ENCODE results near the gene RTCA.
A peak's percentile ranks its signal among the peaks of the same experiment; 100 is the strongest.
"Not testable (repeated sequence)": the region's sequence is repeated elsewhere in the genome, so short reads cannot be mapped to it uniquely, and the experiment has no call there.

Gene RTCA

GRCh38 chr1:100265931-100266740, at the start of gene RTCA:
Gene RTCA (plus strand): TSS chr1:100266216. CDS start chr1:100266376, 160 bp downstream.
- DNase-seq, result peak; percentile 84

- DNase-seq, result no peak
Observed at GRCh38 chr1:100217834-100218233, 48.2 kb upstream of the RTCA start.

- no peak for DNase-seq
Observed at GRCh38 chr1:100219457-100219856, 46.6 kb upstream of the RTCA start.

- no peak for DNase-seq
Observed at GRCh38 chr1:100219883-100220282, 46.1 kb upstream of the RTCA start.

GRCh38 chr1:100222428-100222827, 43.6 kb upstream of the RTCA start:
- DNase-seq, result no peak

- DNase-seq, result no peak
Observed at GRCh38 chr1:100229681-100230443, 36.2 kb upstream of the RTCA start.

GRCh38 chr1:100230765-100231164, 35.3 kb upstream of the RTCA start:
- DNase-seq, result no peak

- no peak for DNase-seq
Observed at GRCh38 chr1:100231721-100232120, 34.3 kb upstream of the RTCA start.

- DNase-seq, result no peak
Observed at GRCh38 chr1:100232156-100232555, 33.9 kb upstream of the RTCA start.

- DNase-seq, result not testable (repeated sequence)
Observed at GRCh38 chr1:100233566-100233965, 32.5 kb upstream of the RTCA start.

GRCh38 chr1:100234432-100234831, 31.6 kb upstream of the RTCA start:
- DNase-seq, result no peak

GRCh38 chr1:100237091-100237490, 28.9 kb upstream of the RTCA start:
- DNase-seq, result no peak

- DNase-seq, result no peak
Observed at GRCh38 chr1:100239961-100240360, 26.1 kb upstream of the RTCA start.

- no peak for DNase-seq
Observed at GRCh38 chr1:100240631-100241030, 25.4 kb upstream of the RTCA start.

- no peak for DNase-seq
Observed at GRCh38 chr1:100246738-100247137, 19.3 kb upstream of the RTCA start.

GRCh38 chr1:100249155-100249536, 16.9 kb upstream of the RTCA start:
- DNase-seq, result no peak

- DNase-seq, result peak; percentile 92
Observed at GRCh38 chr1:100249537-100250257, 16.3 kb upstream of the RTCA start, which contains the start of gene DBT. Gene DBT (minus strand): TSS chr1:100249834. CDS start chr1:100249820, 14 bp downstream.

- DNase-seq, result no peak
Observed at GRCh38 chr1:100250264-100250663, 15.8 kb upstream of the RTCA start.

GRCh38 chr1:100250807-100251206, 15.2 kb upstream of the RTCA start:
- DNase-seq, result no peak

GRCh38 chr1:100252901-100253300, 13.1 kb upstream of the RTCA start:
- no peak for DNase-seq

GRCh38 chr1:100253552-100253951, 12.5 kb upstream of the RTCA start:
- no peak for DNase-seq

- DNase-seq, result not testable (repeated sequence)
Observed at GRCh38 chr1:100256273-100256672, 9.7 kb upstream of the RTCA start.

- DNase-seq, result not testable (repeated sequence)
Observed at GRCh38 chr1:100258427-100258826, 7.6 kb upstream of the RTCA start.
